ENCODE measurements around the gene UBE2L6.

DNA sequence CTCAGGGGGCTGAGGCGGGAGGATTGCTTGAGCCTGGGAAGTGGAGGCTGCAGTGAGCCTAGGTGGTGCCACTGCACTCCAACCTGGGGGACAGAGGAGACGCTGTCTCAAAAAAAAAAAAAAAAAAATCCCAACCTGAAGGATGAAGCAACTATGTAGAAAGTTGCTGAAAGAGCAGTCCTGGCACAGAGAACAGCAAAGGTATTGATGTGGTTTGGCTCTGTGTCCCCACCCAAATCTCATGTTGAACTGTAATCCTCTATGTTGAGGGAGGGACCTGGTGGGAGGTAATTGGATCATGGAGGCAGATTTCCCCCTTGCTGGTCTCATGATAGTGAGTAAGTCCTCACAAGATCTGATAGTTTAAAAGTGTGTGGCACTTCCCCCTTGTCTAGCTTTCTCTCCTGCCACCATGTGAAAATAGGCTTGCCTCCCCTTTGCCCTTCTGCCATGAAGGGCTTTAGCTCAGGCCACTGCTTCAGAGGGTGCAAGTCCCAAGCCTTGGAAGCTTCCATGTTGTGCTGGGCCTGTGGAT is 19.3 kb upstream of the UBE2L6 start:
- TF ChIP-seq, protein P1, sequence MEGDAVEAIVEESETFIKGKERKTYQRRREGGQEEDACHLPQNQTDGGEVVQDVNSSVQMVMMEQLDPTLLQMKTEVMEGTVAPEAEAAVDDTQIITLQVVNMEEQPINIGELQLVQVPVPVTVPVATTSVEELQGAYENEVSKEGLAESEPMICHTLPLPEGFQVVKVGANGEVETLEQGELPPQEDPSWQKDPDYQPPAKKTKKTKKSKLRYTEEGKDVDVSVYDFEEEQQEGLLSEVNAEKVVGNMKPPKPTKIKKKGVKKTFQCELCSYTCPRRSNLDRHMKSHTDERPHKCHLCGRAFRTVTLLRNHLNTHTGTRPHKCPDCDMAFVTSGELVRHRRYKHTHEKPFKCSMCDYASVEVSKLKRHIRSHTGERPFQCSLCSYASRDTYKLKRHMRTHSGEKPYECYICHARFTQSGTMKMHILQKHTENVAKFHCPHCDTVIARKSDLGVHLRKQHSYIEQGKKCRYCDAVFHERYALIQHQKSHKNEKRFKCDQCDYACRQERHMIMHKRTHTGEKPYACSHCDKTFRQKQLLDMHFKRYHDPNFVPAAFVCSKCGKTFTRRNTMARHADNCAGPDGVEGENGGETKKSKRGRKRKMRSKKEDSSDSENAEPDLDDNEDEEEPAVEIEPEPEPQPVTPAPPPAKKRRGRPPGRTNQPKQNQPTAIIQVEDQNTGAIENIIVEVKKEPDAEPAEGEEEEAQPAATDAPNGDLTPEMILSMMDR (IDR thresholded peaks at IDR 0.05; ENCODE audit: poor library complexity, severe bottlenecking) = no peak
- TF ChIP-seq EZH2 (IDR thresholded peaks at IDR 0.05; ENCODE audit: borderline replicate concordance, insufficient read depth, low read length, poor library complexity, severe bottlenecking) (no peak), POLR2AphosphoS5 (IDR thresholded peaks at IDR 0.05) (no peak), RAD21 (conservative IDR thresholded peaks at IDR 0.05) (no peak), EP300 (conservative IDR thresholded peaks at IDR 0.05; ENCODE audit: poor library complexity, severe bottlenecking) (no peak), MXI1 (conservative IDR thresholded peaks at IDR 0.05; ENCODE audit: poor library complexity, severe bottlenecking) (no peak), SMC3 (conservative IDR thresholded peaks at IDR 0.05; ENCODE audit: poor library complexity) (no peak)
- TF ChIP-seq, protein P2, sequence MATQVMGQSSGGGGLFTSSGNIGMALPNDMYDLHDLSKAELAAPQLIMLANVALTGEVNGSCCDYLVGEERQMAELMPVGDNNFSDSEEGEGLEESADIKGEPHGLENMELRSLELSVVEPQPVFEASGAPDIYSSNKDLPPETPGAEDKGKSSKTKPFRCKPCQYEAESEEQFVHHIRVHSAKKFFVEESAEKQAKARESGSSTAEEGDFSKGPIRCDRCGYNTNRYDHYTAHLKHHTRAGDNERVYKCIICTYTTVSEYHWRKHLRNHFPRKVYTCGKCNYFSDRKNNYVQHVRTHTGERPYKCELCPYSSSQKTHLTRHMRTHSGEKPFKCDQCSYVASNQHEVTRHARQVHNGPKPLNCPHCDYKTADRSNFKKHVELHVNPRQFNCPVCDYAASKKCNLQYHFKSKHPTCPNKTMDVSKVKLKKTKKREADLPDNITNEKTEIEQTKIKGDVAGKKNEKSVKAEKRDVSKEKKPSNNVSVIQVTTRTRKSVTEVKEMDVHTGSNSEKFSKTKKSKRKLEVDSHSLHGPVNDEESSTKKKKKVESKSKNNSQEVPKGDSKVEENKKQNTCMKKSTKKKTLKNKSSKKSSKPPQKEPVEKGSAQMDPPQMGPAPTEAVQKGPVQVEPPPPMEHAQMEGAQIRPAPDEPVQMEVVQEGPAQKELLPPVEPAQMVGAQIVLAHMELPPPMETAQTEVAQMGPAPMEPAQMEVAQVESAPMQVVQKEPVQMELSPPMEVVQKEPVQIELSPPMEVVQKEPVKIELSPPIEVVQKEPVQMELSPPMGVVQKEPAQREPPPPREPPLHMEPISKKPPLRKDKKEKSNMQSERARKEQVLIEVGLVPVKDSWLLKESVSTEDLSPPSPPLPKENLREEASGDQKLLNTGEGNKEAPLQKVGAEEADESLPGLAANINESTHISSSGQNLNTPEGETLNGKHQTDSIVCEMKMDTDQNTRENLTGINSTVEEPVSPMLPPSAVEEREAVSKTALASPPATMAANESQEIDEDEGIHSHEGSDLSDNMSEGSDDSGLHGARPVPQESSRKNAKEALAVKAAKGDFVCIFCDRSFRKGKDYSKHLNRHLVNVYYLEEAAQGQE (IDR thresholded peaks at IDR 0.05; ENCODE audit: borderline replicate concordance) = no peak

All from neural cell (in vitro differentiated cells).